A549 (cell line): ENCODE data around the gene WFDC13. TPM values are rescaled to one million over a fixed set of nuclear protein-coding genes. Genes with fewer than 3 reads are reported as not detected.

ENCODE experiments used
- HEYL ChIP-seq: fragments of 250-450 bp; sonication (Bioruptor Pico); IDR thresholded peaks from 2 replicates; pipeline ENCODE4 v1.8.0; 2021; ENCODE audit warnings: mild to moderate bottlenecking, moderate library complexity
- HOXB5 ChIP-seq: fragments of 250-450 bp; sonication (Bioruptor Pico); IDR thresholded peaks from 2 replicates; pipeline ENCODE4 v1.5.0; 2020; ENCODE audit warnings: mild to moderate bottlenecking, moderate library complexity
- MAFK ChIP-seq: fragments of 450-650 bp; IDR thresholded peaks from 2 replicates; pipeline ENCODE4 v1.6.1; 2014; ENCODE audit not compliant: partially characterized antibody
- RFX5 ChIP-seq: fragments of 450-650 bp; IDR thresholded peaks from 2 replicates; pipeline ENCODE4 v1.7.1; 2014; ENCODE audit warnings: antibody characterized with exemption, mild to moderate bottlenecking, moderate library complexity
- TFCP2L1 ChIP-seq: fragments of 250-450 bp; sonication (Bioruptor Pico); IDR thresholded peaks from 2 replicates; pipeline ENCODE4 v1.5.0; 2021; ENCODE audit warnings: mild to moderate bottlenecking
- ZSCAN20 ChIP-seq: fragments of 250-450 bp; sonication (Bioruptor Pico); IDR thresholded peaks from 2 replicates; pipeline ENCODE4 v1.8.0; 2022; ENCODE audit warnings: mild to moderate bottlenecking, moderate library complexity
- polyA plus RNA-seq, 4 experiments: library from polyadenylated mRNA; depleted of rRNA in 3 of 4; stranded (reverse); fragments of >200 nt; fragmentation: RNase III in 1 of 4; extraction: RNeasy Plus Mini Kit Qiagen cat#74134 plus additional on column Dnase treatment in 1 of 4; gene quantifications; 2 replicates in 3 of 4; 3 replicates in 1 of 4; pipeline ENCODE4 v1.2.3, GENCODE V29; 2011 to 2017
- small RNA-seq, 6 experiments: library from RNA; depleted of rRNA; stranded (forward); fragments of <200 nt; gene quantifications; one replicate each; pipeline ENCODE3, GENCODE V24; 2012
- TF ChIP-seq, protein P1 (sequence below): IDR thresholded peaks from 2 replicates; pipeline ENCODE4 v1.6.1; 2012
- TF ChIP-seq, protein P2 (sequence below): fragments of 200-600 bp; sonication (generic); IDR thresholded peaks from 2 replicates; pipeline ENCODE4 v1.6.1; 2016; ENCODE audit warnings: antibody characterized with exemption, mild to moderate bottlenecking, moderate library complexity

Gene WFDC13
- polyA plus RNA-seq, 2 of the 4 experiments (the other 2 are of a cell fraction): not detected

DNA sequence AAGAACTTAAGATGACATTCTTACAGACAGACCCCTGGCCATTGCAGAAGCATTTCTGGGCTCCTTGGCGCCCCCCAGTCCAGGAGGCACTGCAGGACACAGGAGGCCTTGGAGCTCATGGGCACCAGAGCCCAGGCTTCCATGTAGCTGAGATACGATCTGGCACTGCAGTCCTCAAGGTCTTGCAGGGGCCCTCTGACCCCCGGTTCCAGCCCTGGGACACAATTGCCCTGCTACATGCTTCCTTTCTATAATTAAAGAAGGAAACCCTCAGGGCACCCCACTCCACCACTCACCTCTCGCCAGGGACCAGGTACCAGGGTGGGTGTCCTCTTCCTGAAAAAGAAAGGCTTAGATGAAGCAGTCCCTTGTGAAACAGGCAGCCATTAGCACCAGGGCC lies 56.3 kb downstream of the WFDC13 start (continued):
- TF ChIP-seq, protein P1, sequence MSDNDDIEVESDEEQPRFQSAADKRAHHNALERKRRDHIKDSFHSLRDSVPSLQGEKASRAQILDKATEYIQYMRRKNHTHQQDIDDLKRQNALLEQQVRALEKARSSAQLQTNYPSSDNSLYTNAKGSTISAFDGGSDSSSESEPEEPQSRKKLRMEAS: no peak
- no peak for TF ChIP-seq TFCP2L1 (CRISPR knock-in tag)
- TF ChIP-seq RFX5: no peak
- TF ChIP-seq ZSCAN20 (CRISPR knock-in tag): no peak
- TF ChIP-seq HEYL (CRISPR knock-in tag): no peak
- TF ChIP-seq, protein P2, sequence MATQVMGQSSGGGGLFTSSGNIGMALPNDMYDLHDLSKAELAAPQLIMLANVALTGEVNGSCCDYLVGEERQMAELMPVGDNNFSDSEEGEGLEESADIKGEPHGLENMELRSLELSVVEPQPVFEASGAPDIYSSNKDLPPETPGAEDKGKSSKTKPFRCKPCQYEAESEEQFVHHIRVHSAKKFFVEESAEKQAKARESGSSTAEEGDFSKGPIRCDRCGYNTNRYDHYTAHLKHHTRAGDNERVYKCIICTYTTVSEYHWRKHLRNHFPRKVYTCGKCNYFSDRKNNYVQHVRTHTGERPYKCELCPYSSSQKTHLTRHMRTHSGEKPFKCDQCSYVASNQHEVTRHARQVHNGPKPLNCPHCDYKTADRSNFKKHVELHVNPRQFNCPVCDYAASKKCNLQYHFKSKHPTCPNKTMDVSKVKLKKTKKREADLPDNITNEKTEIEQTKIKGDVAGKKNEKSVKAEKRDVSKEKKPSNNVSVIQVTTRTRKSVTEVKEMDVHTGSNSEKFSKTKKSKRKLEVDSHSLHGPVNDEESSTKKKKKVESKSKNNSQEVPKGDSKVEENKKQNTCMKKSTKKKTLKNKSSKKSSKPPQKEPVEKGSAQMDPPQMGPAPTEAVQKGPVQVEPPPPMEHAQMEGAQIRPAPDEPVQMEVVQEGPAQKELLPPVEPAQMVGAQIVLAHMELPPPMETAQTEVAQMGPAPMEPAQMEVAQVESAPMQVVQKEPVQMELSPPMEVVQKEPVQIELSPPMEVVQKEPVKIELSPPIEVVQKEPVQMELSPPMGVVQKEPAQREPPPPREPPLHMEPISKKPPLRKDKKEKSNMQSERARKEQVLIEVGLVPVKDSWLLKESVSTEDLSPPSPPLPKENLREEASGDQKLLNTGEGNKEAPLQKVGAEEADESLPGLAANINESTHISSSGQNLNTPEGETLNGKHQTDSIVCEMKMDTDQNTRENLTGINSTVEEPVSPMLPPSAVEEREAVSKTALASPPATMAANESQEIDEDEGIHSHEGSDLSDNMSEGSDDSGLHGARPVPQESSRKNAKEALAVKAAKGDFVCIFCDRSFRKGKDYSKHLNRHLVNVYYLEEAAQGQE: no peak
- TF ChIP-seq MAFK: no peak
- TF ChIP-seq HOXB5: no peak

Small RNA genes lying within 50 kb of the gene (small RNA-seq; reads per million reads assigned to genes)
- gene MIR3617 (0 reads per million in 6 experiments), gene SPINT5P (0 reads per million in 6 experiments)

Other genes with a start within 250 kb of the WFDC13 start
- gene WFDC2, start 232.3 kb upstream of the WFDC13 start, polyA plus RNA-seq (2011; rRNA removed): not detected in 2 replicates
- gene WFDC2, start 232.3 kb upstream of the WFDC13 start, polyA plus RNA-seq (2017; fragmentation: RNase III; extraction: RNeasy Plus Mini Kit Qiagen cat#74134 plus additional on column Dnase treatment): 0.22 TPM in 1 of 3 replicates, not detected in the others
- not detected in 2 replicates for gene SPINT3, start 186.4 kb upstream of the WFDC13 start, polyA plus RNA-seq (2011; rRNA removed)
- gene SPINT3, start 186.4 kb upstream of the WFDC13 start, polyA plus RNA-seq (2017; fragmentation: RNase III; extraction: RNeasy Plus Mini Kit Qiagen cat#74134 plus additional on column Dnase treatment): not detected in 3 replicates
- gene WFDC6, start 162.6 kb upstream of the WFDC13 start, polyA plus RNA-seq (2011; rRNA removed): not detected in 2 replicates
- gene WFDC6, start 162.6 kb upstream of the WFDC13 start, polyA plus RNA-seq (2017; fragmentation: RNase III; extraction: RNeasy Plus Mini Kit Qiagen cat#74134 plus additional on column Dnase treatment): not detected in 3 replicates
- gene EPPIN, start 154.6 kb upstream of the WFDC13 start, polyA plus RNA-seq (2011; rRNA removed): not detected in 2 replicates
- gene EPPIN, start 154.6 kb upstream of the WFDC13 start, polyA plus RNA-seq (2017; fragmentation: RNase III; extraction: RNeasy Plus Mini Kit Qiagen cat#74134 plus additional on column Dnase treatment): not detected in 3 replicates
- gene WFDC8, start 122.8 kb upstream of the WFDC13 start, polyA plus RNA-seq (2011; rRNA removed): not detected in 2 replicates
- not detected in 3 replicates for gene WFDC8, start 122.8 kb upstream of the WFDC13 start, polyA plus RNA-seq (2017; fragmentation: RNase III; extraction: RNeasy Plus Mini Kit Qiagen cat#74134 plus additional on column Dnase treatment)
- not detected in 2 replicates for gene WFDC10A, start 72.3 kb upstream of the WFDC13 start, polyA plus RNA-seq (2011; rRNA removed)
- gene WFDC10A, start 72.3 kb upstream of the WFDC13 start, polyA plus RNA-seq (2017; fragmentation: RNase III; extraction: RNeasy Plus Mini Kit Qiagen cat#74134 plus additional on column Dnase treatment): not detected in 3 replicates
- gene WFDC9, start 70.8 kb upstream of the WFDC13 start, polyA plus RNA-seq (2011; rRNA removed): not detected in 2 replicates
- not detected in 3 replicates for gene WFDC9, start 70.8 kb upstream of the WFDC13 start, polyA plus RNA-seq (2017; fragmentation: RNase III; extraction: RNeasy Plus Mini Kit Qiagen cat#74134 plus additional on column Dnase treatment)
- not detected in 2 replicates for gene WFDC11, start 31.8 kb upstream of the WFDC13 start, polyA plus RNA-seq (2011; rRNA removed)
- not detected in 3 replicates for gene WFDC11, start 31.8 kb upstream of the WFDC13 start, polyA plus RNA-seq (2017; fragmentation: RNase III; extraction: RNeasy Plus Mini Kit Qiagen cat#74134 plus additional on column Dnase treatment)
- gene WFDC10B, start 3.0 kb downstream of the WFDC13 start, polyA plus RNA-seq (2011; rRNA removed): not detected in 2 replicates
- not detected in 3 replicates for gene WFDC10B, start 3.0 kb downstream of the WFDC13 start, polyA plus RNA-seq (2017; fragmentation: RNase III; extraction: RNeasy Plus Mini Kit Qiagen cat#74134 plus additional on column Dnase treatment)
- not detected in 2 replicates for gene SPINT4, start 20.3 kb downstream of the WFDC13 start, polyA plus RNA-seq (2011; rRNA removed)
- not detected in 3 replicates for gene SPINT4, start 20.3 kb downstream of the WFDC13 start, polyA plus RNA-seq (2017; fragmentation: RNase III; extraction: RNeasy Plus Mini Kit Qiagen cat#74134 plus additional on column Dnase treatment)
- 0.34 TPM in 1 of 2 replicates, not detected in the other for gene WFDC3, start 89.8 kb downstream of the WFDC13 start, polyA plus RNA-seq (2011; rRNA removed)
- gene WFDC3, start 89.8 kb downstream of the WFDC13 start, polyA plus RNA-seq (2017; fragmentation: RNase III; extraction: RNeasy Plus Mini Kit Qiagen cat#74134 plus additional on column Dnase treatment): not detected in 3 replicates
- 34.1 and 38.3 TPM in 2 replicates for gene DNTTIP1, start 89.9 kb downstream of the WFDC13 start, polyA plus RNA-seq (2011; rRNA removed)
- 24.9 to 26.0 TPM (median 25.3 TPM) in 3 replicates for gene DNTTIP1, start 89.9 kb downstream of the WFDC13 start, polyA plus RNA-seq (2017; fragmentation: RNase III; extraction: RNeasy Plus Mini Kit Qiagen cat#74134 plus additional on column Dnase treatment)
- gene UBE2C, start 110.6 kb downstream of the WFDC13 start, polyA plus RNA-seq (2011; rRNA removed): 123 and 137 TPM in 2 replicates
- gene UBE2C, start 110.6 kb downstream of the WFDC13 start, polyA plus RNA-seq (2017; fragmentation: RNase III; extraction: RNeasy Plus Mini Kit Qiagen cat#74134 plus additional on column Dnase treatment): 188 to 212 TPM (median 189 TPM) in 3 replicates
- 0.23 TPM in 1 of 2 replicates, not detected in the other for gene TNNC2, start 125.3 kb downstream of the WFDC13 start, polyA plus RNA-seq (2011; rRNA removed)
- gene TNNC2, start 125.3 kb downstream of the WFDC13 start, polyA plus RNA-seq (2017; fragmentation: RNase III; extraction: RNeasy Plus Mini Kit Qiagen cat#74134 plus additional on column Dnase treatment): 0.17 to 0.22 TPM in 2 of 3 replicates, not detected in the other
- 4.0 and 4.1 TPM in 2 replicates for gene SNX21, start 131.8 kb downstream of the WFDC13 start, polyA plus RNA-seq (2011; rRNA removed)
- gene SNX21, start 131.8 kb downstream of the WFDC13 start, polyA plus RNA-seq (2017; fragmentation: RNase III; extraction: RNeasy Plus Mini Kit Qiagen cat#74134 plus additional on column Dnase treatment): 4.9 to 7.7 TPM (median 7.0 TPM) in 3 replicates
- gene ACOT8, start 155.4 kb downstream of the WFDC13 start, polyA plus RNA-seq (2011; rRNA removed): 18.5 and 19.8 TPM in 2 replicates
- gene ACOT8, start 155.4 kb downstream of the WFDC13 start, polyA plus RNA-seq (2017; fragmentation: RNase III; extraction: RNeasy Plus Mini Kit Qiagen cat#74134 plus additional on column Dnase treatment): 12.6 to 14.7 TPM (median 14.0 TPM) in 3 replicates
- gene ZSWIM3, start 155.6 kb downstream of the WFDC13 start, polyA plus RNA-seq (2011; rRNA removed): 1.3 and 1.9 TPM in 2 replicates
- gene ZSWIM3, start 155.6 kb downstream of the WFDC13 start, polyA plus RNA-seq (2017; fragmentation: RNase III; extraction: RNeasy Plus Mini Kit Qiagen cat#74134 plus additional on column Dnase treatment): 1.0 to 1.1 TPM (median 1.1 TPM) in 3 replicates
- 4.7 and 7.6 TPM in 2 replicates for gene ZSWIM1, start 179.2 kb downstream of the WFDC13 start, polyA plus RNA-seq (2011; rRNA removed)
- 5.8 to 6.6 TPM (median 6.1 TPM) in 3 replicates for gene ZSWIM1, start 179.2 kb downstream of the WFDC13 start, polyA plus RNA-seq (2017; fragmentation: RNase III; extraction: RNeasy Plus Mini Kit Qiagen cat#74134 plus additional on column Dnase treatment)
- 0.31 and 0.54 TPM in 2 replicates for gene SPATA25, start 185.6 kb downstream of the WFDC13 start, polyA plus RNA-seq (2011; rRNA removed)
- gene SPATA25, start 185.6 kb downstream of the WFDC13 start, polyA plus RNA-seq (2017; fragmentation: RNase III; extraction: RNeasy Plus Mini Kit Qiagen cat#74134 plus additional on column Dnase treatment): 0.59 to 1.3 TPM (median 0.77 TPM) in 3 replicates
- gene NEURL2, start 189.2 kb downstream of the WFDC13 start, polyA plus RNA-seq (2011; rRNA removed): 0.56 and 0.57 TPM in 2 replicates
- gene NEURL2, start 189.2 kb downstream of the WFDC13 start, polyA plus RNA-seq (2017; fragmentation: RNase III; extraction: RNeasy Plus Mini Kit Qiagen cat#74134 plus additional on column Dnase treatment): 1.4 to 1.6 TPM (median 1.4 TPM) in 3 replicates
- gene CTSA, start 189.3 kb downstream of the WFDC13 start, polyA plus RNA-seq (2011; rRNA removed): 53.1 and 61.2 TPM in 2 replicates
- gene CTSA, start 189.3 kb downstream of the WFDC13 start, polyA plus RNA-seq (2017; fragmentation: RNase III; extraction: RNeasy Plus Mini Kit Qiagen cat#74134 plus additional on column Dnase treatment): 76.4 to 95.6 TPM (median 93.2 TPM) in 3 replicates
- 2.7 and 4.5 TPM in 2 replicates for gene PLTP, start 210.1 kb downstream of the WFDC13 start, polyA plus RNA-seq (2011; rRNA removed)
- 0.97 to 1.6 TPM (median 1.5 TPM) in 3 replicates for gene PLTP, start 210.1 kb downstream of the WFDC13 start, polyA plus RNA-seq (2017; fragmentation: RNase III; extraction: RNeasy Plus Mini Kit Qiagen cat#74134 plus additional on column Dnase treatment)
- gene PCIF1, start 232.6 kb downstream of the WFDC13 start, polyA plus RNA-seq (2011; rRNA removed): 19.7 and 24.3 TPM in 2 replicates
- 18.7 to 21.6 TPM (median 21.4 TPM) in 3 replicates for gene PCIF1, start 232.6 kb downstream of the WFDC13 start, polyA plus RNA-seq (2017; fragmentation: RNase III; extraction: RNeasy Plus Mini Kit Qiagen cat#74134 plus additional on column Dnase treatment)